GM23338 (cell line): Measurements from ENCODE around the gene DYNC2H1. TPM values are rescaled to one million over a fixed set of nuclear protein-coding genes. Genes with fewer than 3 reads are reported as not detected.

ENCODE experiments used
- ATAC-seq: fragments of 200-7000 bp; cut with Tn5 transposase; 3 replicates; pipeline ENCODE4 v1.9.1; 2020
- DNase-seq: peaks from one replicate; pipeline ENCODE4 v3.0.0-alpha.2; 2015; ENCODE audit warnings: low spot score
- H2AFZ ChIP-seq: fragments of 200-600 bp; sonication (generic); 2 replicates; pipeline ENCODE4 v1.8.0; 2016; ENCODE audit warnings: antibody characterized with exemption, mild to moderate bottlenecking, moderate library complexity
- H3F3A ChIP-seq: fragments of 200-600 bp; sonication (generic); replicated peaks from 2 replicates; pipeline ENCODE4 v1.8.0; 2017; ENCODE audit warnings: antibody characterized with exemption, mixed run types, low read depth
- H3K27ac ChIP-seq: fragments of 200-600 bp; sonication (generic); 2 replicates; pipeline ENCODE4 v1.6.1; 2016; ENCODE audit warnings: low read depth
- H3K27me3 ChIP-seq: fragments of 200-600 bp; sonication (generic); 2 replicates; pipeline ENCODE4 v1.8.0; 2016; ENCODE audit warnings: mild to moderate bottlenecking, mixed run types, moderate library complexity; ENCODE audit not compliant: insufficient read depth
- H3K36me3 ChIP-seq: fragments of 200-600 bp; sonication (generic); 2 replicates; pipeline ENCODE4 v1.8.0; 2016; ENCODE audit warnings: mild to moderate bottlenecking; ENCODE audit not compliant: insufficient read depth
- H3K4me1 ChIP-seq: fragments of 200-600 bp; sonication (generic); 2 replicates; pipeline ENCODE4 v1.8.0; 2016; ENCODE audit warnings: mild to moderate bottlenecking, moderate library complexity; ENCODE audit not compliant: insufficient read depth
- H3K4me2 ChIP-seq: fragments of 200-600 bp; sonication (generic); 2 replicates; pipeline ENCODE4 v1.7.1; 2017; ENCODE audit warnings: mixed run types
- H3K4me3 ChIP-seq: fragments of 200-600 bp; sonication (generic); 2 replicates; pipeline ENCODE4 v1.6.1; 2016; ENCODE audit warnings: mixed run types
- H3K79me2 ChIP-seq: fragments of 200-600 bp; sonication (generic); replicated peaks from 2 replicates; pipeline ENCODE4 v1.8.0; 2017; ENCODE audit warnings: mild to moderate bottlenecking; ENCODE audit not compliant: insufficient read depth
- H3K9me2 ChIP-seq: fragments of 200-600 bp; sonication (generic); 2 replicates; pipeline ENCODE4 v1.8.0; 2017; ENCODE audit not compliant: insufficient read depth
- H4K20me1 ChIP-seq: fragments of 200-600 bp; sonication (generic); replicated peaks from 2 replicates; pipeline ENCODE4 v1.8.0; 2017; ENCODE audit warnings: mild to moderate bottlenecking; ENCODE audit not compliant: insufficient read depth
- H3K27ac Mint-ChIP-seq: 2 replicates; pipeline ENCODE4 v1.8.0; 2020; ENCODE audit warnings: inconsistent platforms, mild to moderate bottlenecking, moderate library complexity, mixed read lengths
- H3K27me3 Mint-ChIP-seq: 3 replicates; pipeline ENCODE4 v1.8.0; 2022; ENCODE audit warnings: low read depth, mild to moderate bottlenecking, moderate library complexity, mixed read lengths, inconsistent platforms; ENCODE audit not compliant: insufficient read depth, poor library complexity
- H3K36me3 Mint-ChIP-seq: 3 replicates; pipeline ENCODE4 v1.8.0; 2021; ENCODE audit warnings: low read depth, mild to moderate bottlenecking, inconsistent platforms, moderate library complexity, mixed read lengths
- H3K4me1 Mint-ChIP-seq: 3 replicates; pipeline ENCODE4 v1.8.0; 2020; ENCODE audit warnings: mild to moderate bottlenecking, inconsistent platforms, mixed read lengths
- H3K4me3 Mint-ChIP-seq: 3 replicates; pipeline ENCODE4 v1.8.0; 2021; ENCODE audit warnings: moderate library complexity, mild to moderate bottlenecking, inconsistent platforms, mixed read lengths
- H3K9me3 Mint-ChIP-seq: 3 replicates; pipeline ENCODE4 v1.8.0; 2020; ENCODE audit warnings: moderate library complexity, mild to moderate bottlenecking, inconsistent platforms, mixed read lengths
- CREB1 ChIP-seq: fragments of 250-450 bp; sonication (Bioruptor Pico); IDR thresholded peaks from 2 replicates; pipeline ENCODE4 v1.5.0; 2020; ENCODE audit warnings: low read depth, mild to moderate bottlenecking, moderate library complexity
- CTCF ChIP-seq, 2 experiments: fragments of 200-600 bp in 1 of 2; sonication (generic) in 1 of 2; conservative IDR thresholded peaks; 2 replicates each; pipeline versions ENCODE4 v1.5.1 to v1.6.1; 2016 to 2017; ENCODE audit warnings: antibody characterized with exemption in 2 of 2, low read depth in 2 of 2, mild to moderate bottlenecking in 2 of 2, moderate library complexity in 1 of 2
- EZH2 ChIP-seq: fragments of 200-600 bp; sonication (generic); IDR thresholded peaks from one replicate; pipeline ENCODE4 v1.8.0; 2017; ENCODE audit warnings: antibody characterized with exemption, mild to moderate bottlenecking, low read depth; ENCODE audit not compliant: unreplicated experiment
- EZH2phosphoT487 ChIP-seq: fragments of 200-600 bp; sonication (generic); IDR thresholded peaks from one replicate; pipeline ENCODE4 v1.8.1; 2018; ENCODE audit warnings: antibody characterized with exemption; ENCODE audit not compliant: unreplicated experiment
- JUNB ChIP-seq: IDR thresholded peaks from one replicate; pipeline ENCODE4 v1.6.1; 2016; ENCODE audit warnings: antibody characterized with exemption; ENCODE audit not compliant: unreplicated experiment
- NANOG ChIP-seq: IDR thresholded peaks from 2 replicates; pipeline ENCODE4 v1.6.1; 2016; ENCODE audit warnings: antibody characterized with exemption, borderline replicate concordance
- POLR2AphosphoS5 ChIP-seq: IDR thresholded peaks from 2 replicates; pipeline ENCODE4 v1.6.1; 2016; ENCODE audit warnings: antibody characterized with exemption, low read depth
- REST ChIP-seq: IDR thresholded peaks from one replicate; pipeline ENCODE4 v1.6.1; 2018; ENCODE audit warnings: antibody characterized with exemption; ENCODE audit not compliant: unreplicated experiment
- STAT1 ChIP-seq: IDR thresholded peaks from one replicate; pipeline ENCODE4 v1.6.1; 2016; ENCODE audit warnings: antibody characterized with exemption; ENCODE audit not compliant: unreplicated experiment
- ZNF114 ChIP-seq: fragments of 250-450 bp; sonication (Bioruptor Pico); IDR thresholded peaks from 2 replicates; pipeline ENCODE4 v1.5.0; 2020; ENCODE audit warnings: mild to moderate bottlenecking, moderate library complexity
- ZNF331 ChIP-seq: fragments of 250-450 bp; sonication (Bioruptor Pico); IDR thresholded peaks from 2 replicates; pipeline ENCODE4 v1.5.0; 2020; ENCODE audit warnings: low read depth, mild to moderate bottlenecking, moderate library complexity
- ZNF462 ChIP-seq: fragments of 250-450 bp; sonication (Bioruptor Pico); IDR thresholded peaks from 2 replicates; pipeline ENCODE4 v1.5.0; 2020; ENCODE audit warnings: mild to moderate bottlenecking, moderate library complexity
- polyA plus RNA-seq: library from polyadenylated mRNA; unstranded; fragments of >200 nt; fragmentation: Nextera tagmentation; extraction: Ambion mirVana; gene quantifications from 2 replicates; pipeline ENCODE4 v1.2.1, GENCODE V29; 2016
- total RNA-seq: library from RNA; depleted of rRNA; stranded (reverse); fragments of >200 nt; shearing (Covaris generic); gene quantifications from 2 replicates; pipeline ENCODE4 v1.2.3, GENCODE V29; 2014

The DYNC2H1 gene
- total and polyA plus RNA-seq, 2 experiments from 2014 or later = 19.3 to 22.5 TPM

- TF ChIP-seq REST (no peak), EZH2phosphoT487 (no peak), CREB1 (CRISPR knock-in tag) (no peak), STAT1 (no peak), ZNF331 (no peak), CTCF (conservative IDR thresholded peaks at IDR 0.05; ENCODE audit: low read depth in 2 of 2) (no peak), JUNB (no peak), POLR2AphosphoS5 (no peak), ZNF114 (CRISPR knock-in tag) (no peak)
Measured at GRCh38 chr11:103358251-103358650, 249.0 kb downstream of the DYNC2H1 start (continued).

- no peak for DNase-seq
- Histone ChIP-seq H3K36me3 (no peaks in the 10 kb centered on the region), H4K20me1 (0 out of 2 replicates have a peak, but pooled peaks cover 2% of the 10 kb centered on the region), H3K27me3 (no peaks in the 10 kb centered on the region), H3F3A (no peaks in the 10 kb centered on the region), H3K79me2 (no peaks in the 10 kb centered on the region), H3K27ac (no peak overlapping the region), H3K4me3 (no peak overlapping the region), H2AFZ (no peak overlapping the region), H3K9me2 (no peaks in the 10 kb centered on the region), H3K4me2 (no peak overlapping the region), H3K4me1 (no peaks in the 10 kb centered on the region)
- no peak for ATAC-seq
- Mint-ChIP-seq H3K9me3 (no peaks in the 10 kb centered on the region), H3K4me3 (no peak overlapping the region), H3K4me1 (peaks cover 6% of the 10 kb centered on the region), H3K36me3 (no peaks in the 10 kb centered on the region), H3K27me3 (no peaks in the 10 kb centered on the region), H3K27ac (no peak overlapping the region)
- TF ChIP-seq ZNF462 (CRISPR knock-in tag) (no peak), EZH2 (no peak), CTCF (conservative IDR thresholded peaks at IDR 0.05; ENCODE audit: low read depth in 2 of 2) (no peak), EZH2phosphoT487 (no peak), JUNB (no peak), ZNF331 (no peak), NANOG (no peak)
Measured at GRCh38 chr11:103359216-103359615, 250.0 kb downstream of the DYNC2H1 start.
